Stimulated activated CD4-positive, alpha-beta T cell treated with anti-CD3 and anti-CD28 coated beads, Interleukin-15, amount 100 ng/mL, for 1 hour (primary cell): ENCODE results near the gene PARP14.
"Not testable (repeated sequence)": the region's sequence is repeated elsewhere in the genome, so short reads cannot be mapped to it uniquely, and the experiment has no call there.

ENCODE experiments used
- DNase-seq, 2 donors: peaks; one replicate each; pipeline ENCODE4 v3.0.0-alpha.2; 2020; ENCODE audit warnings: low read depth in 1 of 2, low spot score in 1 of 2

The PARP14 gene

DNA sequence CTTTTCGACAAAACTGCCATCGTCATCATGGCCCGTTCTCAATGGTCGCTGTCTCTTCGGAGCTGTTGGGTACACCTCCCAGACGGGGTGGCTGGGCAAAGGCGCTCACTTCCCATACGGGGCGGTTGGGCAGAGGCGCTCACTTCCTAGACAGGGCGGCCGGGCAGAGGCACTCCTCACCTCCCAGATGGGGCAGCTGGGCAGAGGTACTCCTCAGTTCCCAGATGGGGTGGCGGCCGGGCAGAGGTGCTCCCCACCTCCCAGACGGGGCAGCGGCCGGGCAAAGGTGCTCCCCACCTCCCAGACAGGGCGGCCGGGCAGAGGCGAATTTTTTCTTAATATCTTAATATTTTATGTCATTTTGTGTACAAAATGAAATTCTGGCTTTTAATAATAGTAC, 44.5 kb downstream of the PARP14 start:
- no peak for DNase-seq

DNA sequence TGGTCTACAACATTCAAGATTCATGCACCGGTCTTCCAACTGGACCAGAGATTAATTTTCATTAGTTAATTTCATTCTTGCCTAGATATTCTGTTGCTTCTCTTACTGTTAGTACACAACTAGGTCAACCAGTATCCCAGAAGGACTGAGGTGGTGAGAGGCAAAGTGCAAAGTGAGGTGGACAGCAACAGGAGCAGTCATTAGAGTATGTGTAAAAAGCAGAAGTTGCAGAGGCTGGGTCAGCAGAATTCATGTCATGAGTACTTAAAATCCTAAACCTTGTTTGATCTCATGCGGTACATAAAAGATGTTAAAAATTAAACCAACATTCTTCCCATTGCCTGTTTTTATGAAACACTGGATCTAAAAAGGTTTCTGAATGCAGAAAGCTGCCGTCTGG, 46.7 kb downstream of the PARP14 start:
- DNase-seq, result no peak

DNA sequence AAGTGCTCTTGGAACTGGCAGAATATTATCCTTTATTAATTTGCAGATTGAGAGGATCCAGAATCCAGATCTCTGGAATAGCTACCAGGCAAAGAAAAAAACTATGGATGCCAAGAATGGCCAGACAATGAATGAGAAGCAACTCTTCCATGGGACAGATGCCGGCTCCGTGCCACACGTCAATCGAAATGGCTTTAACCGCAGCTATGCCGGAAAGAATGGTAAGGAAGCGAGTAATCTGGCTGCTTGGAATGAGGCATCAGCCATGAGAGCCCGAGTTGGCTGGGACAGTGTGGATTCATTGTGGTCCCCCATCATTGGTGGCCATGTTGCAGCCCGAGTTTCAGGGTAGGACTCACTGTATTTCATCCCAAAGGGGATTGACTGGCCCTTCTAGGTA, 47.1 kb downstream of the PARP14 start:
- no peak for DNase-seq

DNA sequence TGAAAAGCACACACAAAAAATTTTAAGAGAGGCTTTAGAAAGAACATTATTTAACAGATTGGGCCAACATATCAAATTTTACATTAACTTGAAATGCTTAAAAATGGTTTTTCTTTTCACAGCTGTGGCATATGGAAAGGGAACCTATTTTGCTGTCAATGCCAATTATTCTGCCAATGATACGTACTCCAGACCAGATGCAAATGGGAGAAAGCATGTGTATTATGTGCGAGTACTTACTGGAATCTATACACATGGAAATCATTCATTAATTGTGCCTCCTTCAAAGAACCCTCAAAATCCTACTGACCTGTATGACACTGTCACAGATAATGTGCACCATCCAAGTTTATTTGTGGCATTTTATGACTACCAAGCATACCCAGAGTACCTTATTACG, 47.5 kb downstream of the PARP14 start:
- DNase-seq, result no peak

DNA sequence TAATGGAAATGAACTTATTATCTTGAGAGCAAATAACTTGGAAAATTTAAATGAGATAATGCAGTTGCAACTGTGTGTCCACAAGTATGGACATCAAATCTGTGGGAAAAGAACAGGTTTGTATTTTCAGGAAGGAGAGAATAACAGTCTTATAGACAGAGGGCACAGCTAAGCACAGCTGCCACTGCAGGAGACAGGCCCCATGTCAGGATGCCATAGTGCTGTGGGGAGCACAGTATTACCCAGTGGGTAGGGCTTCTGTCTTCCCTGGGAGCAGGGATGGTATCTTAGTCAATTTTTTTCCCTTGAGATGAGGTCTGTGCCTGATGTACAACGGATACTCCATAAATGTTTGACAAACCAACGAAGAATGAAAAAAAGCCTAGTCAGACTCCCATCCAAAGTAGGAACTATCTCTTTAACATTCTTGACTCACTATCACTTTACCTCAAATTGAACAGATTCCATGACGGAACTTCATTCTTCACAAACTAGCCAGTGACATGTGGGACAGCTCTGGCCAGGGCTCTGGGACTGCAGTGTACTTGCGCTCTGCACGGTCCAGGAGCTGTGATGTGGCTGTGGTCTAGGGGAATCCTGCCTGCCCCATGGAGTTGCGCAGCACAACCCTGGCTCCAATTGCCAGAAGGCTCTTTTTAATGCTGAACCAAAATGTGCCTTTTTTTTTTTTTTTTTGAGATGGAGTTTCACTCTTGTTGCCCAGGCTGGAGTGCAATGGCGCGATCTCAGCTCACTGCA, 48.3 kb downstream of the PARP14 start:
- no peak for DNase-seq

DNA sequence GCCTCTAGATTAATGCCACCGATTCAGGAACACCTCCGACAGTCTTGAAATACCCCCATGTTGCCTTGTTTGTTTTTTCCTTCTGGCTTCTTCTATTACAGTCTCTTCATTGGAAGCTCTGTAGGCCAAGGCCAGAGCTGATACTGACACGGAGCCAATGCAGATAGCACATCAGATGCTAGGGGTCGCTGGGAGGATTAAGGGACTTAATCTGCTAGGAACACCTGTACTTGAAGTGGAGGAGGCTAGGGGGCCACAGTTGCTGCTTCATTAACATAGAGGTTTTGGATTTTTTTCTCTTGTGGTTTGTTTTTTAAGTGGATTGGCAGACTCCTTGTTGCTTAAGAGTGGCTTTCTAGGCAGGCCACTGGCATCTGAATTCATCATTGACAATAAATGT, 49.6 kb downstream of the PARP14 start:
- DNase-seq, result no peak

DNA sequence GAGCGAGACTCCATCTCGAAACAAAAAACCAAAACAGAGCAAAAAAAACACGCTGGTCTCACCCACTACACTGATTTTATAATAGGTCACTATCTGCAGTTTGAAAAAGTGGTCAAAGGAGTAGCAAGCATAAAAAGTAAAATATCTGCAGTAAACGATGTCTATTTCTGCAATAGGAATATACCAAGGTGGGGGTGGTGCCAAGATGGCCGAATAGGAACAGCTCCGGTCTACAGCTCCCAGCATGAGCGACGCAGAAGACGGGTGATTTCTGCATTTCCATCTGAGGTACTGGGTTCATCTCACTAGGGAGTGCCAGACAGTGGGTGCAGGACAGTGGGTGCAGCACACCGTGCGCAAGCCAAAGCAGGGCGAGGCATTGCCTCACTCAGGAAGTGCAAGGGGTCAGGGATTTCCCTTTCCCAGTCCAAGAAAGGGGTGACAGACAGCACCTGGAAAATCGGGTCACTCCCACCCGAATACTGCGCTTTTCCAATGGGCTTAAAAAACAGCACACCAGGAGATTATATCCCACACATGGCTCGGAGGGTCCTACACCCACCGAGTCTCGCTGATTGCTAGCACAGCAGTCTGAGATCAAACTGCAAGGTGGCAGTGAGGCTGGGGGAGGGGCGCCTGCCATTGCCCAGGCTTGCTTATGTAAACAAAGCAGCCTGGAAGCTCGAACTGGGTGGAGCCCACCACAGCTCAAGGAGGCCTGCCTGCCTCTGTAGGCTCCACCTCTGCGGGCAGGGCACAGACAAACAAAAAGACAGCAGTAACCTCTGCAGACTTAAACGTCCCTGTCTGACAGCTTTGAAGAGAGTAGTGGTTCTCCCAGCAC, 52.3 kb downstream of the PARP14 start:
- not testable (repeated sequence) for DNase-seq

DNA sequence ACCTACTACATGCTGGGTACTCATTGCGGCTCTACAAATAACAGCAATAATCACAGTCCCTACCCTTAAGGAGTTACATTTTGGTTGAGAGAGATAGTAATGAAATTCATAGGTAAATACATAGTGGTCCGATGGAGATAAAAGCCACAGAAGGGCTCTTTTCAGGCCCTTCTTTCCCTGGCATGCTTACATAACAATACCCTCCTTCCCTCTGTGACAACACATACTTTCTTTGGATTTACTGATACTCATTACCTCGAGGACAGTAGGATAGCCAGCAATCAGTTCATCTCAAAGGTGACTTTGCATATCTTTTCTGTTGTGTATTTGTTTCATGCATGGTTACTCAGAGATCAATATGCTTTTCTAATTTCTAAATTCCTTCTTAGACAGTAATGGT, 58.5 kb downstream of the PARP14 start:
- no peak for DNase-seq

DNA sequence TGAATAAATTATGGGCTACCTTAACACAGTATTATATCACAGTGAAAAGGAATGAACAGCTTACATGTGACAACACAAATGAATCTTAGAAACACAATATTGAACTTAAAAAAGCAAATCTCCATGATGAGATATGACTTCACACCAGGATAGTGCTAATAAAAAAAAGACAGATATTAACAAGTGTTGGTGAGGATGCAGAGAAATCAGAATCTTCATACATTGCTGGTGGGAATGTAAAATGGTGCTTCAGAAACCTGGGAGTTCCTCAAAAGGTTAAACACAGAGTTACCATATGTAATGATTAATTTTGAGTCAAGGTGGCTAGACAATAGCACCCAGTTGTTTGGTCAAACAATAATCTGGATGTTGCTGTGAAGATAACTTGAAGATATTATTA, 61.6 kb downstream of the PARP14 start:
- DNase-seq, result no peak

DNA sequence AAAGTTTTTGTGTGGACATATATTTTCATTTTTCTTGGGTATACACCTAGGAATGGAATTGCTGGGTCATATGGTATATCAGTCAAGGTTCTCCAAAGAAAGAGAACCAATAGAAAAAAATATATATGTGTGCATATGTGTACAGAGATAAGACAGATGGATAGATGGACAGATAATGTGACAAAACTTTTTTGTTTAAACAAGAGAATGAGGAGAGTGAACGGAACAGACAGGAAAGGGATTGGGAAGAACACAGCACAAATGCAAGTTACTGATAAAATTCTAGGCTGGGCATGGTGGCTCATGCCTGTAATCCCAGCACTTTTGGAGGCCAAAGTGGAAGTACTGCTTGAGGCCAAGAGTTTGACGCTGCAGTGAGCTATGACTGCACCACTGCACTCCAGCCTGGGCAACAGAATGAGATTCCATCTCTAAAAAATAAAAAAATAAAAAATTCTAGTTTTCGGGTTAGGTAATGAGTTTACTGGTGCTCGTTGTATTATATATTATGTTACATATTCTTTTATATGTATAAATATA, 63.0 kb downstream of the PARP14 start:
- no peak for DNase-seq

DNA sequence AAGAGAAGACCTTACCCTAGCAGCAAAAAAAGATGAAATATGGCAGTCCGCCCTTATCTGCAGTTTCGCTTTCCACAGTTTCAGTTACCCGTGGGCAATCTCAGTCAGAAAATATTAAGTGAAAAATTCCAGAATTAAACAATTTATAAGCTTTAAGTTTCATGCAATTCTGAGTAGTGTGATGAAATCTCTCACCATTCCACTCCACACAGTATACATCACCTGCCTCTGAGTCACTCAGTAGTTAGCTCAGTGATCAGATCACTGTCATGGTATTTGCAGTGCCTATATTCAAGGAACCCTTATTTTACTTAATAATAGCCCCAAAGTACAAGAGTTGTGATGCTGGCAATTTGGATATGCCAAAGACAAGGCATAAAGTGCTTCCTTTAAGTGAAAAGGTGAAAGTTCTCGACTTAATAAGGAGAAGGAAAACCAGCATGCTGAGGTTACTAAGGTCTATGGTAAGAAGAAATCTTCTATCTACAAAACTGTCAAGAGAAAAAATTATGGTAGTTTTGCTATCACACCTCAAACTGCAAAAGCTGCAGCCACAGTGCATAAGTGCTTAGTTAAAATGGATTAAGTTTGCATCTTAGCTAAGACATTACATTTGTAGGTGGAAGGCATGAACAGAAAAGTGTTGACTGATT, 64.9 kb downstream of the PARP14 start:
- DNase-seq, result no peak

DNA sequence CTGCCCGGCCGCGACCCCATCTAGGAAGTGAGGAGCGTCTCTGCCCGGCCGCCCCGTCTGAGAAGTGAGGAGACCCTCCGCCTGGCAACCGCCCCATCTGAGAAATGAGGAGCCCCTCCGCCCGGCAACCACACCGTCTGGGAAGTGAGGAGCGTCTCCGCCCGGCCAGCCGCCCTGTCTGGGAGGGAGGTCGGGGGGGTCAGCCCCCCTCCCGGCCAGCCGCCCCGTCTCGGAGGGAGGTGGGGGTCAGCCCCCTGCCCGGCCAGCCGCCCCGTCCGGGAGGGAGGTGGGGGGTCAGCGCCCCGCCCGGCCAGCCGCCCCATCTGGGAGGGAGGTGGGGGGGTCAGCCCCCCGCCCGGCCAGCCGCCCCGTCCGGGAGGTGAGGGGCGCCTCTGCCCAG, 66.7 kb downstream of the PARP14 start:
- DNase-seq, result not testable (repeated sequence)

DNA sequence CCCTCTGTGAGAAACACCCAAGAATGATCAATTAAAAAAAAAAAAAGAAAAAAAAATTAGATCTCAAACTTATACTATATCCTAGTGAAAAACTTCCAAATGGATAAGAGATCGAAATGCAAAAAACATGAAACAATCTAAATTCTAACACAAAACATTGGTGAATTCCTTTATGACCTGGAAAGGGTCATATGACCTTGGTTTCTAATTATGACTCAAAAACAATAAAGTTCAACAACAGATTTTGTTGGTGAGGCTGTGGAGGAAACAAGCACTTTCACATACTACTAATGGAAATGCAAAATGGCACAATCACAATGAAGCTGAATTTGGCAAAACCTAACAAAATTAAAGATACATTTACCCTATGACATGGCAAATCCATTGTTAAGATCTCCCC, 67.7 kb downstream of the PARP14 start:
- no peak for DNase-seq

DNA sequence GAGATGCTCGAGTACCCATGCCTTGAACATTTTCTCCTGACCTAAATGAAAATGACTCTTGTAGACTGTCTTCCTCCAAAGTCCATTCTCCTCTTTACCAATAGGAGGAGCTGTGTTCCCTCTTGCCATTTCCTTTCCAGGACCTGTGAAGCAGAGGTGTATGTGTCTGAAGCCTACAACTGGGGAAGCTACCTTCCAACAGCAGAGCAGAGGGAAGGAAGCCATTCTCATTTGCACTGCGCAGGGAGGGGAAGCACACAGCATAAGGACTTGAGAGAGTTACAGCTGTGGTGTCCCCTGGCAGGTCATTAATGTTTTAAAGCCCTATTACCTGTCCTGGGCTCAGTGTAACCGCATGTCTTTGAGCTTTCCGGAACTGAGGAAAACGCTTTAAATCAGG, 74.3 kb downstream of the PARP14 start:
- no peak for DNase-seq

DNA sequence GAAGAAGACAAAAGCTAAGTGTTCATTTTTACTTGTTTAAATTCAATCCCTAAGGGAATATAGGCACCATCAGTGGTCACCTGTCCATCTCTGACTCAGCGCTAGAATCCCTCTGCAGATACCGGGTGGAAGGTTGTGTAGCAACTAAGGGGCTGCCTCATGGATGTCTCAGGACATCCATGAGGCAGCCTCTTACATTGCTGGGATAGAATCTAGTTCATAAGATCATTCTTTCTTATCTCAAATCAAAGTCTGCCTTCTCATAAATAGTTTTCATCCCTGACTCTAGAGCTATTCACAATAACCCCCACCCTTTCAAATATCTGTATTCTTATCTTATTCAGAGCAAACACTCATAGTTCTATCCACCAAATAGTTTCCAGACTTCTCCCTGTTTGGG, 74.9 kb downstream of the PARP14 start:
- no peak for DNase-seq

DNA sequence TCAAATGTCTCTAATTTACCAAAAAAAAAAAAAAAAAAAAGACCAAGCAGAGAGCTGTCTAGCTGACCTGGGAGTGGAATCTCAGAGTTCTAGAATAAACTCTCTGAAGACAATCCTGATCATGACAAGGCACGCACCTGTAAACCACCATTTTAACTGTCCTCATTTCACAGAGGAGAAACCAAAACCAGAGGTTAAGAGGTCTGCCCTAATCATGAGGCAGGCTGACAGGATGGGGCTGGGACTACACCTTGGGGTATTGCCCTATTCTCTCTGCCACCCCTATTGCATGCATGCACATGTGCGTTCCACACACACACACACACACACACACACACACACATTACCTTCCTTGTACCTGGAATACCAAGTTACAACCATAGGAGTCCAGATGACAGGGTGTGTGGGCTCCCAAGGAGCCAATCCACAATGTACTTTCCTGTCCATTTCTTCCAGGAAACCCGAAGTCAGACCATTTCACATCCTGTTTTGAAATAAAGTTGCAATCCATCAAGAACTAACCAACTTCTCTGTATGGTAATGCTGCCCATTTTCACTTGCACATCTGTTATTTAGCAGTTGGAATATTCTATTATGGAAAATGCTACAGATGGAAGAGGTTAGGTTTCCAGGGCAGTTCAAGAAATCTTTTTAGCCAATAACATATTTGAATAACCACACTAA, 78.4 kb downstream of the PARP14 start:
- DNase-seq, result no peak

DNA sequence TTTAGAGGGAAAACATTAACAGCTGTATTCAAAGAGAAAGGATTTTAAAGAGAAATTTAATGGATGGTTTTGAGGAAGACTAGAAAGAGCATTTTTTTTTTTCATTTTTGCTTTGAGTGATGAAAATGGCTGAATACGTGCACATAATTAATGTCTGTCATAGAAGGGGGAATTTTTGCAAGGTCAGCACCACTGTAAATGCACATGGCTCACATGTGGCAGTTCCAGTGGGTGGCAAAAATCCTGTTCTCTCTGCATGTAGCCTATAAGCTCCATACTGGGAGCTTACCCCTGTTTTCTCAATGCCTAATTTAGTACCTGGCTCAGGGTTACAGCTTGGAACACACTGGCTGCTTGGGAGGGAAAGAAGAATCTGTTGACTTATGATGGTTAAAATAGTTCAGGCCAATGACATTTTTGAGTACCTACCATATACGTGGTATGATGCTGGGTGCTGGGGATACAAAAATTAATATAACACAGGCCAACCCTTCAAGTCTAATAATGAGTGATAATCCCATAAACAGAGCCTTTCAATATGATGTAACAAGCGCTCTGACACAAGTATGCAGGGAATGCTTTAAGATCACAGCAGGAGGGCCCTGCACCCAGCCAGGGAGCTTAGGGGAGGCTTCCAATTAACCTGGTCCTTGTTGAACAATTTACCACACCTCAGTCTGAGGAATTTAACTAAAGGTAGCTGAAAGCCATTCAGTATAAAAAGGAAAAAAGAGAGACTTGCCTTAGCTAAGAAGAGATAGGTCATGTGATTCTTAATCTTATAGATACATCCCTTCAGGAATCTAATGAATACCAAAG, 80.0 kb downstream of the PARP14 start:
- DNase-seq, result no peak

DNA sequence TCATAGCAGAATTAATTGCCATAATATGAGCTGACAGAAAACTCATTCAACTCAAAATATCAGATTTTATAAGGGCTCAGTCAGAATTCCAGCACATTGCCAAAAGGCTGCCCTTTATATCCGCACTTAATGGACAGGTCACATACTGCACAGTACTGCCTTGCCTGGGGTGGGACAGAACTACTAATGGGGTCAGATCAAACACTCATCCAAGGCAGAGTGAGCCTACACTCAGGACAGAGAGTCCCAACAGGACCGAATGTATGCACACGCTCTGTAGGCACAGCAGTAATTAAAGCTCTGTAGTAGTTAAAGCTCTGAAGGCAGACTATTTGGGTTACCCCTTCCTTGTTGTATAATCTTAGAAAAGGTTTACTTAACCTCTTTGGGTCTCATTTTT, 85.8 kb downstream of the PARP14 start:
- no peak for DNase-seq

DNA sequence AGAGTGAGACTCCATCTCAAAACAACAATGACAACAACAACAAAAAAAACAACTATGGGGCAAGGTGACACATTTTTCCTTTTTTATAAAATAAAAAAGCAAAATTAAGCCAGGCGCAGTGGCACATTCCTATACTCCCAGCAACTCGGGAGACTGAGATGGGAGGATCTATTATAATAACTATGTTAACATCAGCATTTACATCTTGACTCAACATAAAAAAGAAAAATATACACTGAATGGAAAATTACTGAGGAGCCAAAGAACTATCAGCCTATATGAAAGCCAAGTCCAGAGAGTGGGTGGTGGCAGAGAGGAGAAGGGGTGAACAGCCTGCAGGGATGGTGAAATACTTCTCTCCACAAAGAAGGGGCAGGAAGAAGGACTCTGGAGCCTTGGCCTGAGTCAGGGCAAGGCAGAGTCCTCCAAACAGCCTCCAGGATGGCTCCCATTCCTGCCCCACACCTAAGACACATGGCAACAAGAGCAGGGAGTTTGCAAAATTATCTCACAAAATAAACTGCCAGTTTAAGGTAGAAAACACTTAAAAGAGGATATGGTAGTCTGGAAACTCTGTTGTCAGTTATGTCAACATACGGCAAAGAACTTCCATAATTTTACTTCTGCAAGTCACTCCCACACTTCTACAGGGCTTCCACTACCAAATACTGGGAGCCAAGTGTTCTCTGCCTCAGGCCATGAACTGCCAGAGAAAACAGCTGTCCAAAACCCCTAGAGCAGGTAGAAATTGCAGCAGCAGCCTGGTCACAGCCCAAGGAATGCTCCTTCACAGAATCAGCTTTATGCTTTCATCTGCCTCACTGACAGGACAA, 87.1 kb downstream of the PARP14 start:
- no peak for DNase-seq
